Measurements from ENCODE around the gene PARM1. TPM values are rescaled to one million over a fixed set of nuclear protein-coding genes. Genes with fewer than 3 reads are reported as not detected.
"Not testable (repeated sequence)": the region's sequence is repeated elsewhere in the genome, so short reads cannot be mapped to it uniquely, and the experiment has no call there.

Gene PARM1
- total RNA-seq, 1 donor from 2014 or later = 1.6 TPM

GRCh38 chr4:74982546-74983252, 49.8 kb downstream of the PARM1 start:
- Histone ChIP-seq H3K9ac (no peak overlapping the region), H4K20me1 (ENCODE audit: low read depth) (no peaks in the 10 kb centered on the region), H2AFZ (replicated peaks) (no peak overlapping the region), H3K4me1 (no peaks in the 10 kb centered on the region), H3K36me3 (no peaks in the 10 kb centered on the region), H3K27ac (no peak overlapping the region), H3K79me2 (ENCODE audit: low read depth) (no peaks in the 10 kb centered on the region), H3K9me3 (ENCODE audit: low read depth) (peaks cover 4% of the 10 kb centered on the region), H3K4me2 (no peak overlapping the region), H3K4me3 (no peak overlapping the region), H3F3A (ENCODE audit: low read depth) (no peaks in the 10 kb centered on the region), H3K27me3 (no peaks in the 10 kb centered on the region)
- Mint-ChIP-seq H3K27ac (no peak overlapping the region), H3K4me3 (no peak overlapping the region), H3K27me3 (ENCODE audit: insufficient read depth, low read depth) (peaks cover 6% of the 10 kb centered on the region), H3K9me3 (peaks cover 26% of the 10 kb centered on the region), H3K36me3 (peaks cover 13% of the 10 kb centered on the region), H3K4me1 (no peaks in the 10 kb centered on the region)
- no peak for DNase-seq (ENCODE audit: low spot score)
- TF ChIP-seq CTCF (IDR thresholded peaks at IDR 0.05) (no peak), EZH2phosphoT487 (IDR thresholded peaks at IDR 0.05) (no peak), EZH2 (IDR thresholded peaks at IDR 0.05) (no peak)

- no peak overlapping the region for H3K4me3 Mint-ChIP-seq
- no peak overlapping the region for H3K27ac Mint-ChIP-seq
- Histone ChIP-seq H3K27ac (no peak overlapping the region), H3K79me2 (ENCODE audit: low read depth) (no peaks in the 10 kb centered on the region), H4K20me1 (ENCODE audit: low read depth) (no peaks in the 10 kb centered on the region), H3K9me3 (ENCODE audit: low read depth) (peaks cover 4% of the 10 kb centered on the region), H3K36me3 (no peaks in the 10 kb centered on the region), H3F3A (ENCODE audit: low read depth) (no peaks in the 10 kb centered on the region), H2AFZ (replicated peaks) (no peak overlapping the region), H3K4me1 (no peaks in the 10 kb centered on the region), H3K4me3 (no peak overlapping the region), H3K27me3 (no peaks in the 10 kb centered on the region), H3K4me2 (no peak overlapping the region), H3K9ac (no peak overlapping the region)
- H3K36me3 Mint-ChIP-seq = peaks cover 13% of the 10 kb centered on the region
- peaks cover 22% of the 10 kb centered on the region for H3K9me3 Mint-ChIP-seq
- peaks cover 6% of the 10 kb centered on the region for H3K27me3 Mint-ChIP-seq (ENCODE audit: insufficient read depth, low read depth)
- no peak for DNase-seq (ENCODE audit: low spot score)
- TF ChIP-seq CTCF (IDR thresholded peaks at IDR 0.05) (no peak), EZH2phosphoT487 (IDR thresholded peaks at IDR 0.05) (no peak), EZH2 (IDR thresholded peaks at IDR 0.05) (no peak)
- H3K4me1 Mint-ChIP-seq = no peaks in the 10 kb centered on the region
These were observed 50.3 kb downstream of the PARM1 start for GRCh38 chr4:74983253-74983635.

- H3K27ac ChIP-seq = no peak overlapping the region
- H2AFZ ChIP-seq (replicated peaks) = no peak overlapping the region
- no peaks in the 10 kb centered on the region for H3K4me1 Mint-ChIP-seq
- H3K4me3 Mint-ChIP-seq = no peak overlapping the region
- H4K20me1 ChIP-seq (ENCODE audit: low read depth) = no peaks in the 10 kb centered on the region
- no peaks in the 10 kb centered on the region for H3K79me2 ChIP-seq (ENCODE audit: low read depth)
- no peak for DNase-seq (ENCODE audit: low spot score)
- H3K4me1 ChIP-seq = no peaks in the 10 kb centered on the region
- no peak overlapping the region for H3K4me3 ChIP-seq
- TF ChIP-seq CTCF (IDR thresholded peaks at IDR 0.05) (no peak), EZH2 (IDR thresholded peaks at IDR 0.05) (no peak)
- H3K9me3 Mint-ChIP-seq = peaks cover 4% of the 10 kb centered on the region
- H3K36me3 ChIP-seq = no peaks in the 10 kb centered on the region
- H3K4me2 ChIP-seq = no peak overlapping the region
- H3K36me3 Mint-ChIP-seq = no peaks in the 10 kb centered on the region
- H3F3A ChIP-seq (ENCODE audit: low read depth) = no peaks in the 10 kb centered on the region
- H3K27me3 ChIP-seq = no peaks in the 10 kb centered on the region
- H3K9ac ChIP-seq = no peak overlapping the region
- peaks cover 2% of the 10 kb centered on the region for H3K27me3 Mint-ChIP-seq (ENCODE audit: insufficient read depth, low read depth)
- no peaks in the 10 kb centered on the region for H3K9me3 ChIP-seq (ENCODE audit: low read depth)
- no peak overlapping the region for H3K27ac Mint-ChIP-seq
These were observed 57.5 kb downstream of the PARM1 start for GRCh38 chr4:74990276-74990875.

DNA sequence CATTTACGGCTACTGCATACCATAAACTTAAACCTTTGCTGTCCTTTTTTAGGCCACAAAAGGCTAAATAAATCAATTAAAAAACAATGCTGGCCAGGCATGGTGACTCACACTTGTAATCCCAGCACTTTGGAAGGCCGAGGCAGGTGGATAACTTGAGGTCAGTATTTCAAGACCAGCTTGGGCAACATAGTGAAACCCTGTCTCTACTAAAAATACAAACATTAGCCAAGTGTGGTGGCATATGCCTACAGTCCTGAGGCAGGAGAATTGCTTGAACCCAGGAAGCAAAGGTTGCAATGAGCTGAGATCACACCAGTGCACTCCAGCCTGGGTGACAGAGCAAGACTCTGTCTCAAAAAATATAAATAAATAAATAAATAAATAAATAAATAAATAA, 61.5 kb downstream of the PARM1 start:
- H3K36me3 ChIP-seq; H3F3A ChIP-seq (ENCODE audit: low read depth); H3K27me3 ChIP-seq; DNase-seq (ENCODE audit: low spot score); H3K4me2 ChIP-seq; H4K20me1 ChIP-seq (ENCODE audit: low read depth); H3K9me3 Mint-ChIP-seq; H3K79me2 ChIP-seq (ENCODE audit: low read depth); H3K4me1 ChIP-seq; H3K4me3 Mint-ChIP-seq; H3K9me3 ChIP-seq (ENCODE audit: low read depth); H3K4me3 ChIP-seq; H3K27ac Mint-ChIP-seq; H3K27me3 Mint-ChIP-seq (ENCODE audit: insufficient read depth, low read depth); H3K36me3 Mint-ChIP-seq; H3K9ac ChIP-seq; H2AFZ ChIP-seq (replicated peaks); H3K27ac ChIP-seq: not testable (repeated sequence)
- peaks cover 20% of the 10 kb centered on the region for H3K4me1 Mint-ChIP-seq
